IPS-18c (cell line): Measurements from ENCODE around the gene LEPROT.
"Not testable (repeated sequence)": the region's sequence is repeated elsewhere in the genome, so short reads cannot be mapped to it uniquely, and the experiment has no call there.

Experiments used
- H3K4me3 ChIP-seq: 2 replicates; pipeline ENCODE4 v1.7.0; 2013; ENCODE audit warnings: low read depth, mild to moderate bottlenecking, low read length, moderate library complexity; ENCODE audit not compliant: insufficient read depth
- H3K9me3 ChIP-seq: one replicate; pipeline ENCODE4 v1.6.1; 2013; ENCODE audit warnings: mild to moderate bottlenecking, low read length, moderate library complexity; ENCODE audit not compliant: control insufficient read depth, insufficient read depth

Gene LEPROT

DNA sequence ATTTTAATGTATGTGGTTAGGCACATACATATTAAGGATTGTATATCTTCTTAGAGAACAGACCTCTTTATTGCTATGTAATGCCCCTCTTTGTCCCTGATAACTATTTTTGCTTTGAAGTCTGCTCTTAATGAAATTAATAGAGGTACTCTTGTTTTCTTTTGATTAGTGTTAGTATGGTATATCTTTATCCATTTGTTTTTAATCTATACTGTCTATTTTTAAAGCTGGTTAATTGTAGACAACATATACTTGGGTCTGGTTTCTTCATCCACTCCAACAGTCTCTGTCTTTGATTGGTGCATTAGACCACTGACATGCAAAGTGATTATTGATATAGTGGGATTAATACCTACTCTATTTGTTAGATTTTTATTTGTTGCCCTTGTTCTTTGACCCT lies 36.0 kb downstream of the LEPROT start:
- Histone ChIP-seq H3K9me3 (no peaks in the 10 kb centered on the region), H3K4me3 (no peak overlapping the region)

DNA sequence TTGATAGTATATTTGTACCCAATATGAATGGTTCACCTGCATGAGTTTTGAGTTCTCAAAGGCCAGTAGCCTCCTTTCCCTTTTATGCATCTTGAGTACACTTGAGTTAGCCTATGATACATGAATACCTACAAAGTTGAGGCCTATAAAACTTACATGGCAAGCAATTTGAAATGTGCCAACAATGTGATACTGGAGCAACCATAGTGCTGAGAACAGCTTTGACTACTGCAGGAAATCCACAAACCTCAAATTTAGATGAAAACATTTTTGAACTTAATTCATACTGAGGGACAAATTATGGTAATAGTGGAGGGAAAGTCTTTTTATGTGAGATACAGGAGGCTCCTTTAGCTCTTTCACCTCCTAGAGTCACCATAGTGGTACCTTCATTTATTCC lies 37.4 kb downstream of the LEPROT start:
- Histone ChIP-seq H3K4me3 (no peak overlapping the region), H3K9me3 (no peaks in the 10 kb centered on the region)

GRCh38 chr1:65458730-65459396 lies 38.4 kb downstream of the LEPROT start:
- no peaks in the 10 kb centered on the region for H3K9me3 ChIP-seq
- no peak overlapping the region for H3K4me3 ChIP-seq

DNA sequence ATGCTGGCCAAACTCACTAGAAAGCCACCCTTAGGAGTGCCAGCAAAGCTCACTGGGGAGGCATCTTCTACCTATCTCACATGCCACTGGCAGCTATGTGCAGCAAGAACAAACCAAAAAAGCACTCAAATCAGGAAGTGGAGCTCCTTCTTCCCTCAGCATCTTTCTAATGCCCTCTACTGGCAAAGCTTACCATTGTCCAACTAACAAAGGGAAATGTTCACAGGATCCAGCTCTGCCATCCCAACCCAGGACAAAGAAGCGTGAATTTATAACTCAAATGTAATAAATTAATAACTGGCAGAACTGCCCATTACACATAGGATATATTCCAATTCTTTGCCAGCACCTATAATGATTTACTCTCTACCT lies 38.9 kb downstream of the LEPROT start:
- Histone ChIP-seq H3K9me3 (no peaks in the 10 kb centered on the region), H3K4me3 (no peak overlapping the region)

DNA sequence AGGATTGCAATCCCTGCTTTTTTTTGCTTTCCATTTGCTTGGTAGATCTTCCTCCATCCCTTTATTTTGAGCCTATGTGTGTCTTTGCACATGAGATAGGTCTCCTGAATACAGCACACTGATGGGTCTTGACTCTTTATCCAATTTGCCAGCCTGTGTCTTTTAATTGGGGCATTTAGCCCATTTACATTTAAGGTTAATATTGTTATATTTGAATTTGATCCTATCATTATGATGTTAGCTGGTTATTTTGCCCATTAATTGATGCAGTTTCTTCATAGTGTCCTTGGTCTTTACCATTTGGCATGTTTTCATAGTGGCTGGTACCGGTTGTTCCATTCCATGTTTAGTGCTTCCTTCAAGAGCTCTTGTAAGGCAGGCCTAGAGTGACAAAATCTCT lies 45.4 kb downstream of the LEPROT start:
- H3K4me3 ChIP-seq, H3K9me3 ChIP-seq: not testable (repeated sequence)

DNA sequence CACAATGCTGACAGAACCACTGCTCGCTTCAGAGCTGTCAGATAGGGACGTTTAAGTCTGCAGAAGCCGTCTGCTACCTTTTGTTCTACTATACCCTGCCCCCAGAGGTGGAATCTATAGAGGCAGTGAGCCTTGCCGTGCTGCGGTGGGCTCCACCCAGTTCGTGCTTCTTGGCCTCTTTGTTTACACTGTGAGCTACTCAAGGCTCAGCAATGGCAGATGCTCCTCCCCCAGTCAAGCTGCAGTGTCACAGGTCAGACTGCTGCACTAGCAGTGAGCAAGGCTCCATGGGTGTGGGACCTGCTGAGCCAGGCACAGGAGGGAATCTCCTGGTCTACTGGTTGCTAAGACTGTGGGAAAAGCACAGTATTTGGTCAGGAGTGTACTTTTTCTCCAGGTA lies 47.1 kb downstream of the LEPROT start:
- H3K4me3 ChIP-seq: no peak overlapping the region

DNA sequence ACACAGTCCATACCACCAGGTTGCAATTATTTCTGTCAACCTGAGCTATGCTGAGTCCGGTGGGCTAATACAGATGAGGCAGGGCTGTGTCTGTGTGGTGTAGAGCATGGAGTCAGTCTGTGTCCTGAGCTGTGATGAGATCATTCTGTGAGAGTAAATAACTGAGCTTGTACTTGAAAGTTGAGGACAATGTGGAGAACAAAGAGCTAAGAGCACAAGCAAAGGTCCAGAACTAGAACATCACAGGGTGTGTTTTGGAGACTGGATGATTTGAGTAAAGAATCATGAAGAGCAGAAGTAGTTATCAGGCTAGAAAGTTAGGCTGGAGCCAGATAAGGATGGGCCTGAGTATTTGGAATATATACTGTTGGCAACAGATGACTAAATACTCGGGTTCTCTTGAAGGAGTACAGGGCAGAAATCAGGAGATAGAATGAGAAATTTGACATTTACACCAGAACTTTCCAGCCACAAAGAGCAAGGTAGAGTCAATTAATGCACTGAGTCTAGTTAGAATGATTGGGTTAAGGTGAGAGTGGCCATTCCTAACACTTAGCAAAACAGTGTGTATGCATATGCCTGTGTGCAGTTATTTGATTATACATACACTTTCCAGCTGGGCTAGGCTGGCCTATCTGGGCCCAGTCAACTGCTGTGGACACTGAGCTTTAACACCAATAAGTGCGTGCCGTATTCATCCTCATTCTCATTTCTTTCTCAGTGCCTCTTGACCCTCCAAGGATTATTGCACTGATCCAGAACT lies 48.8 kb downstream of the LEPROT start:
- no peaks in the 10 kb centered on the region for H3K9me3 ChIP-seq
- H3K4me3 ChIP-seq: no peak overlapping the region

More for the DNA sequence above, 47.1 kb downstream of the LEPROT start:
- no peaks in the 10 kb centered on the region for H3K9me3 ChIP-seq

DNA sequence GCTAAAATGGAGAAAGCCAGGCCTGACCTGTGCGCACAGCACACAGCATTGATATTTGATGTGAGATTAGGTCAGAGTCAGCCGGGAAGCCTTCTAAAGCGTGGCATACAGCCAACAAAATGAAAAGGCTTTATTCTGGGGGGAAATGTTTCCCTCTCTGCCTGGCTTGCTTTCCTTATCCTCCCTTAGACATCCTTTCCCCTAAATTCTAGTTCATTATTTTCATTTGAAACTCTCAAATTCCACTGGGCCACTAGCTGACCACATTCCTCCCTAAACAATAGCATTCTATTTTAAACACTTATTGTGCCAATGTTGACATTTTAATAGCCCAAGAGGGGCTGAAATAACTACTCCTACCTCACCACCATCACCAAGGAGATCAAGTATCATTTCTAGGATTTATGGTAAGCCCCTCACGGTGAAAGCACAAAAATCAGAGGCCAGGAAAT lies 49.4 kb downstream of the LEPROT start:
- Histone ChIP-seq H3K4me3 (no peak overlapping the region), H3K9me3 (no peaks in the 10 kb centered on the region)

- H3K4me3 ChIP-seq: no peak overlapping the region
- no peaks in the 10 kb centered on the region for H3K9me3 ChIP-seq
Measured at GRCh38 chr1:65470766-65471165, 50.3 kb downstream of the LEPROT start.

DNA sequence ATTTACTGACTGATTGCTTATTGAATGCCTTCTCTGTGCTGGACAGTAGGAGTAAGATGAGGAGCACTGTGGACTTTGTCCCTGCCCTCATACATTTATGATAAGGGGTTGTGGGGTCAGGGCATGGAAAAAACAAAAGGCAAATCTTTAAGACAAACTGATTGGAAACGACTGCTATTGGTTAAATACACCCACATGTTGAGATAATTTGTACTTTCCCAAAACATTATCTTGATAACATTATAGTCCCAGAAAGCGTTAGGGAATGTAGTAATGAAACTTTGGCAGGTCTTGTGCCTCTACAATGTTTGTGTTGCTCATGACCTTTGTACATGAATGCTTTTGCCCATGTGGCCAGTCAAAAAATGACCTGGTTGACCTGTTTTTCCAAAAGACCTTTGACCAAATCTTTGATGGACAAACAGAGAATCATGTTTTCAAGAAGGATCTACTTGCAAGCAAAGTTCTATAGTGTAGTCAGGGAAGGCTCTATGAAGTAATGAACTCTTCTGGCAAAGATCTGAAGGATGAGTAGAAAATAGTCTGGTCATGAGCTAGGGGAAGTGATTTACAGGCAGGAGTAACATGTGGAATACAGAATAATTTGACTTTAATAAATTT lies 50.9 kb downstream of the LEPROT start:
- no peak overlapping the region for H3K4me3 ChIP-seq

GRCh38 chr1:65471861-65472332 lies 51.4 kb downstream of the LEPROT start:
- no peak overlapping the region for H3K4me3 ChIP-seq
- H3K9me3 ChIP-seq: no peaks in the 10 kb centered on the region

More for the DNA sequence above, 50.9 kb downstream of the LEPROT start:
- no peaks in the 10 kb centered on the region for H3K9me3 ChIP-seq

DNA sequence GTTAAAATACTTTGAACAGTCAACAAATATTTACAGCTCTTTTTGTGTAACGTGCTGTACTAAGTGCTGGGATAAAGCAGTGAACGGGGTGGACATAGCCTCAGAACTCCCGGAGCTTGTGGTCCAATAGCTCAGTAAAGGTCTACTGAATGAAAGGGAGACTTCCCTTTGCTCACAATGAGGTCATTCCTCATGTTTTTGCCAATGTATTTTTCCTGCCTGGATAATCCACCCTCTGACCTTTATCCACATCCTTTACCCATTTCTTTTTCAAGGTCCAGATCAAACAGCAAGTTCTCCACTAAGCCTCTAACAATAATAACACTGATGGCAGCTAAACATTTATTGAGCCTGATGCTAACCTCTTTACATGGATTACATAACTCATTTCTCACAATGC lies 55.9 kb downstream of the LEPROT start:
- Histone ChIP-seq H3K4me3 (no peak overlapping the region), H3K9me3 (no peaks in the 10 kb centered on the region)

DNA sequence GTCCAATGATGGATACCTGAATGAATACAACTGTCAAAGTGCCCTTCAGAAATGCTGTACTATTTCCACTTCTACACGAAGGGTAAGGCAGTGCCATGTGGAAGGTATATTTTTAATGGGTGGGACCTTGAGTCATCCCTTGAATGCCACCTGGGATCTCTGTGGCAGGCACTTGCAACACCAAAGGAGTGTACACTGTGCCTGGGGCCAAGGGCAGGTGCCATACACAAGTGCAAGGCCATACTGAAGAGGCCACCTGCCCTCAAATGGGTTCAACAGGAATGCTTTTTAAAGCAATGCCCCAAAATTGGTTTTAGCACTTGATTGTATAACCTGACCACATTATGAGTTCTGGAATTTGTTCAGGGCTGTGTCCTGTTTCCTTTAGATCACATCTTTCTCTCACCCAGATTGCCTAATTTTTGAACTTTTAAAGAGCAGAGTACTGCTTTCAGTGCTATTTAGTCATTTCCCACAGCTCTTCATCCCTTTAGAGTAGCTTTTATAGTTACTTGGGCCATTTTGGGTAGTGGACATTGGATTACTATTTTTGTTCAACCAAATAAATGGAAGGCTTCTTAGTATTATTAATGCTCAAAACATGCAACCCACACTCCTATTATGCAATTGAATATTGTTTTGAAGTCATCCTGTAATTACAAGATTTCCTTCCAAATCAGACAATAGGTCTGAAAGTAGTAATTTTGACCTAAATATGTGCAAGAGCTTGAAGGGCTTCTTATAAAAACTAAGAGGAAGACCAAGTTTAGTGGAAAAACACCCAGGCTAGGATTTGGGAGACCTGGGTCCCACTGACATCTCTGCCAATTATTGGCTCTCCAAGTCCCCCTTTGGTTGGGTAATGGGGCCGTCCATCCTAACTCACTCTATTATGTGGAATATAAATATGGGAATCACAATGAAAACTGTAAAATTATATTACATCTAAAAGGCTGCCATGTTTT lies 57.2 kb downstream of the LEPROT start:
- Histone ChIP-seq H3K9me3 (no peaks in the 10 kb centered on the region), H3K4me3 (no peak overlapping the region)

GRCh38 chr1:65478379-65479026 lies 58.0 kb downstream of the LEPROT start:
- H3K4me3 ChIP-seq: no peak overlapping the region
- H3K9me3 ChIP-seq: no peaks in the 10 kb centered on the region

DNA sequence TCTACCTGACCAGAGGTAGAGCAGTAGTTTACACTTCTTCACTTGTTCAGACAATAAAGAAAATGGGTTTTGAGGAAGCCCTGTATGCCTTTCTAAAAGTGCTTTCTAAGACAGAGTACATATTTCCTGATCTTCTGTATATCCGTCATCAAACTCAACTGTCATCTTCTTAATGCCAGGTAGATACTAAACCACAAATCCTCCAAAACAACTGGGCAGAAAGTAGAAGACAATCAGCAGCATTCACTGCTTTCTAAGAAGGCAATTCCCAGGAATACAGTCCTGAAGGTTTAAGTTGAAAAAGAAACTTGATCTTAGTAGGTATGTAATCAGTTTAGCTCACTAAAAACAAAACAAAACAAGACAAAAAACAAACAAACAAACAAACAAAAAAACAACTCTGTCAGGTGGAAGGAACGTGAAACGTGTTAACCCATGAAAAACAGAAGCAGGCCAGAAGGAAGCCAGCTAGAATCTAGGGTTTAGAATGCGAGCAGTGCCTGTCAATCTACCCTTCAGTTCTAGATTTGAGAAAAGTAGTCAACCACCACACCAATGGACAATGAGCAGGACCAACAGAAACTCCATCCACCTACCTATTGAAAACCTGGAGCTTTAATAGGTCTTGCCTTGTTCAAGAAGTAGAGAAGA lies 59.2 kb downstream of the LEPROT start:
- Histone ChIP-seq H3K4me3 (no peak overlapping the region), H3K9me3 (no peaks in the 10 kb centered on the region)

DNA sequence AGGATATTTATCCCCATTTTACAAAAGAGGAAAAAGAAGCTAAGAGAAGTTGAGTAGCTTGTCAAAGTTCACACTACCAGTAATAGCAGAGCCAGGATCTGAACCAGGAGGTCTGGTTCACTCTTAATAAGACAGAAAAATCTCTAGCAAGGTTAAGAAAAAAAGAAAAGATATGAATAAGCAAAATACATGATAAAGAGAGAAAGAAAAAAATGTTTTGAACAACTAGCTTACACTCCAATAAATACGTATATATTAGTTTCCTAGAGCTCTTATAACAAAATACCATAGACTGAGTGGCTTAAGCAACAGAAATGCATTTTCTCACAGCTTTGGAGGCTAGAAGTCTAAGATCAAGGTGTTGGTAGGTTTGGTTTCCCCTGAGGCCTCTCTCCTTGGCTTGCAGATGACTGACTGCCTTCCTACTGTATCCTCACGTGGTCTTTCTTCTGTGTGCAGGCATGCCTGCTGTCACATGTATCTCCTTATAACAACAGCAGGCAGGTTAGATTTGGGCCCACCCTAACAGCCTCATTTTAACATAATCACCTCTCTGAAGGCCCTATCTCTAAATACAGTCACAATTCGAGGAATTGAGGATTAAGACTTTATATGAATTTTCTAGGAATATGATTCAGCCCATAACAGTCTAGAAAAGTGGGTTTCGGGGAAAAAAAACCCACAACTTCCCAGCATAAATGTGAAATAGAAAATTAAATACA lies 60.4 kb downstream of the LEPROT start:
- no peak overlapping the region for H3K4me3 ChIP-seq
- H3K9me3 ChIP-seq: no peaks in the 10 kb centered on the region
